Measurements from ENCODE around the gene ANXA4. TPM values are rescaled to one million over a fixed set of nuclear protein-coding genes. Genes with fewer than 3 reads are reported as not detected.

The ANXA4 gene
- total and polyA plus RNA-seq, 2 experiments from 2014 or later: 107 to 231 TPM

GRCh38 chr2:69700381-69700780 lies 41.6 kb upstream of the ANXA4 start:
- 96% methylated on average over 5 of the region's 5 CpGs for WGBS (ENCODE audit: low lambda C conversion rate, missing lambda C conversion rate)
- H3K4me3 ChIP-seq: no peak overlapping the region
- no peak for DNase-seq (ENCODE audit: low spot score)
- no peak for TF ChIP-seq CTCF (IDR thresholded peaks at IDR 0.05; ENCODE audit: poor library complexity)
- TF ChIP-seq EZH2phosphoT487 (IDR thresholded peaks at IDR 0.05; ENCODE audit: low read depth, severe bottlenecking, unreplicated experiment): no peak
- TF ChIP-seq EZH2 (IDR thresholded peaks at IDR 0.05; ENCODE audit: borderline replicate concordance): no peak
- no peak overlapping the region for H2AFZ ChIP-seq
- H3K27me3 ChIP-seq: no peaks in the 10 kb centered on the region
- no peaks in the 10 kb centered on the region for H3K79me2 ChIP-seq
- no peak overlapping the region for H3K4me2 ChIP-seq
- H3K27ac ChIP-seq: no peak overlapping the region
- no peaks in the 10 kb centered on the region for H3K9me2 ChIP-seq (replicated peaks; ENCODE audit: insufficient read depth)
- no peaks in the 10 kb centered on the region for H4K20me1 ChIP-seq (ENCODE audit: insufficient read depth, poor library complexity, severe bottlenecking)
- H3K4me1 ChIP-seq (ENCODE audit: insufficient read depth): peaks cover 8% of the 10 kb centered on the region
- no peaks in the 10 kb centered on the region for H3K36me3 ChIP-seq (replicated peaks; ENCODE audit: insufficient read depth, low read depth)
- no peaks in the 10 kb centered on the region for H3K9me3 ChIP-seq (ENCODE audit: low read depth)

- H3K4me3 ChIP-seq: no peak overlapping the region
- no peaks in the 10 kb centered on the region for H3K9me3 ChIP-seq (ENCODE audit: low read depth)
- no peak overlapping the region for H3K27ac ChIP-seq
- DNase-seq (ENCODE audit: low spot score): no peak
- no peaks in the 10 kb centered on the region for H3K9me2 ChIP-seq (replicated peaks; ENCODE audit: insufficient read depth)
- no peaks in the 10 kb centered on the region for H4K20me1 ChIP-seq (ENCODE audit: insufficient read depth, poor library complexity, severe bottlenecking)
- WGBS (ENCODE audit: low lambda C conversion rate, missing lambda C conversion rate): 85% methylated on average over 9 of the region's 9 CpGs
- H3K4me1 ChIP-seq (ENCODE audit: insufficient read depth): peaks cover 2% of the 10 kb centered on the region
- no peak overlapping the region for H3K4me2 ChIP-seq
- TF ChIP-seq EZH2phosphoT487 (IDR thresholded peaks at IDR 0.05; ENCODE audit: low read depth, severe bottlenecking, unreplicated experiment) (no peak), CTCF (IDR thresholded peaks at IDR 0.05; ENCODE audit: poor library complexity) (no peak), EZH2 (IDR thresholded peaks at IDR 0.05; ENCODE audit: borderline replicate concordance) (no peak)
- no peaks in the 10 kb centered on the region for H3K79me2 ChIP-seq
- no peak overlapping the region for H2AFZ ChIP-seq
- no peaks in the 10 kb centered on the region for H3K27me3 ChIP-seq
- H3K36me3 ChIP-seq (replicated peaks; ENCODE audit: insufficient read depth, low read depth): no peaks in the 10 kb centered on the region
Measured at GRCh38 chr2:69701100-69701945, 40.6 kb upstream of the ANXA4 start.

- Histone ChIP-seq H2AFZ (no peak overlapping the region), H3K4me3 (no peak overlapping the region), H3K27ac (no peak overlapping the region), H3K9me2 (replicated peaks; ENCODE audit: insufficient read depth) (no peaks in the 10 kb centered on the region), H3K79me2 (no peaks in the 10 kb centered on the region), H4K20me1 (ENCODE audit: insufficient read depth, poor library complexity, severe bottlenecking) (no peaks in the 10 kb centered on the region), H3K4me1 (ENCODE audit: insufficient read depth) (no peaks in the 10 kb centered on the region), H3K9me3 (ENCODE audit: low read depth) (no peaks in the 10 kb centered on the region), H3K27me3 (no peaks in the 10 kb centered on the region), H3K4me2 (no peak overlapping the region), H3K36me3 (replicated peaks; ENCODE audit: insufficient read depth, low read depth) (no peaks in the 10 kb centered on the region)
- DNase-seq (ENCODE audit: low spot score): no peak
- WGBS (ENCODE audit: low lambda C conversion rate, missing lambda C conversion rate): 91% methylated on average over 3 of the region's 3 CpGs
- TF ChIP-seq CTCF (IDR thresholded peaks at IDR 0.05; ENCODE audit: poor library complexity): no peak
- no peak for TF ChIP-seq EZH2phosphoT487 (IDR thresholded peaks at IDR 0.05; ENCODE audit: low read depth, severe bottlenecking, unreplicated experiment)
- no peak for TF ChIP-seq EZH2 (IDR thresholded peaks at IDR 0.05; ENCODE audit: borderline replicate concordance)
Measured at GRCh38 chr2:69703189-69703588, 38.7 kb upstream of the ANXA4 start.
